SK-N-SH (cell line): ENCODE data around the gene SNRK. TPM values are rescaled to one million over a fixed set of nuclear protein-coding genes. Genes with fewer than 3 reads are reported as not detected.

Experiments
- CTCF ChIA-PET: fragments of 300-600, 350-600 bp; formaldehyde crosslinking; extraction: SDS; loops from one replicate; lab custom pipeline; 2021; lab: Yijun Ruan, JAX
- POLR2A ChIA-PET: fragments of 350-600 bp; sonication (Branson Sonifier 250); formaldehyde crosslinking; extraction: SDS; loops from one replicate; lab custom pipeline; 2020; ENCODE audit warnings: antibody characterized with exemption, inconsistent platforms; lab: Yijun Ruan, JAX
- DNase-seq: peaks from one replicate; pipeline ENCODE4 v3.0.0; 2012
- H2AFZ ChIP-seq: fragments of 200-600 bp; sonication (generic); 2 replicates; pipeline ENCODE4 v1.8.1; 2016; ENCODE audit warnings: antibody characterized with exemption, mild to moderate bottlenecking, low read depth
- H3F3A ChIP-seq: fragments of 200-600 bp; sonication (generic); replicated peaks from 2 replicates; pipeline ENCODE3; 2016; ENCODE audit warnings: antibody characterized with exemption, mild to moderate bottlenecking; ENCODE audit not compliant: insufficient read depth
- H3K27ac ChIP-seq, 2 experiments: fragments of 200-500 bp in 1 of 2; fragments of 200-600 bp in 1 of 2; sonication (Bioruptor generic) in 1 of 2; sonication (generic), shearing (Covaris generic) in 1 of 2; 2 replicates each; pipeline versions ENCODE4 v1.5.1 to v1.6.1; 2014 to 2016; ENCODE audit warnings: low read depth in 2 of 2, inconsistent platforms in 1 of 2, low read length in 1 of 2, mild to moderate bottlenecking in 1 of 2, mixed read lengths in 1 of 2
- H3K27me3 ChIP-seq: fragments of 200-600 bp; sonication (generic), shearing (Covaris generic); 2 replicates; pipeline ENCODE4 v1.6.1; 2016; ENCODE audit warnings: mixed run types; ENCODE audit not compliant: insufficient read depth
- H3K36me3 ChIP-seq, 2 experiments: fragments of 200-500 bp in 1 of 2; fragments of 200-600 bp in 1 of 2; sonication (Bioruptor generic) in 1 of 2; sonication (generic) in 1 of 2; replicated peaks in 1 of 2; 2 replicates each; pipeline versions ENCODE3 to v1.5.1; 2014 to 2016; ENCODE audit warnings: low read length in 1 of 2, mild to moderate bottlenecking in 1 of 2; ENCODE audit not compliant: insufficient read depth in 2 of 2, control insufficient read depth in 1 of 2
- H3K4me1 ChIP-seq, 2 experiments: fragments of 200-500 bp in 1 of 2; fragments of 200-600 bp in 1 of 2; sonication (Bioruptor generic) in 1 of 2; sonication (generic), shearing (Covaris generic) in 1 of 2; 2 replicates each; pipeline versions ENCODE4 v1.5.1 to v1.6.1; 2014 to 2016; ENCODE audit warnings: low read depth in 1 of 2, low read length in 1 of 2, mixed run types in 1 of 2; ENCODE audit not compliant: insufficient read depth in 2 of 2, control insufficient read depth in 1 of 2
- H3K4me2 ChIP-seq: fragments of 200-600 bp; sonication (generic), shearing (Covaris generic); 2 replicates; pipeline ENCODE4 v1.6.1; 2017; ENCODE audit warnings: mixed run types
- H3K4me3 ChIP-seq, 2 experiments: fragments of 200-500 bp in 1 of 2; fragments of 200-600 bp in 1 of 2; sonication (Bioruptor generic) in 1 of 2; sonication (generic), shearing (Covaris generic) in 1 of 2; 2 replicates each; pipeline versions ENCODE4 v1.5.1 to v1.8.1; 2014 to 2016; ENCODE audit warnings: low read depth in 2 of 2, inconsistent platforms in 1 of 2, low read length in 1 of 2, mild to moderate bottlenecking in 1 of 2, mixed read lengths in 1 of 2, moderate library complexity in 1 of 2
- H3K79me2 ChIP-seq: fragments of 200-600 bp; sonication (generic); 2 replicates; pipeline ENCODE4 v1.8.1; 2017; ENCODE audit warnings: mild to moderate bottlenecking; ENCODE audit not compliant: insufficient read depth
- H3K9ac ChIP-seq: fragments of 200-600 bp; sonication (generic); 2 replicates; pipeline ENCODE4 v1.6.1; 2017; ENCODE audit warnings: mixed run types
- H3K9me2 ChIP-seq: fragments of 200-600 bp; sonication (generic); 2 replicates; pipeline ENCODE4 v1.6.1; 2017; ENCODE audit warnings: mixed run types
- H3K9me3 ChIP-seq: fragments of 200-600 bp; sonication (generic); 2 replicates; pipeline ENCODE4 v1.6.1; 2017; ENCODE audit warnings: mixed run types, mild to moderate bottlenecking, moderate library complexity
- H4K20me1 ChIP-seq: fragments of 200-600 bp; sonication (generic); 2 replicates; pipeline ENCODE4 v1.6.1; 2017; ENCODE audit warnings: mild to moderate bottlenecking, mixed run types; ENCODE audit not compliant: insufficient read depth
- CHD2 ChIP-seq: fragments of 150-350 bp; IDR thresholded peaks from 2 replicates; pipeline ENCODE4 v1.6.1; 2018; ENCODE audit warnings: low read length; ENCODE audit not compliant: partially characterized antibody
- CTCF ChIP-seq: fragments of 200-600 bp; sonication (generic); IDR thresholded peaks from 2 replicates; pipeline ENCODE4 v1.6.1; 2017; ENCODE audit warnings: antibody characterized with exemption, mild to moderate bottlenecking, moderate library complexity
- EZH2phosphoT487 ChIP-seq: fragments of 200-600 bp; sonication (generic); IDR thresholded peaks from 2 replicates; pipeline ENCODE4 v1.6.1; 2017; ENCODE audit warnings: low read depth, mixed run types, mild to moderate bottlenecking, antibody characterized with exemption, moderate library complexity, borderline replicate concordance
- FOXJ3 ChIP-seq: sonication (generic); formaldehyde crosslinking; IDR thresholded peaks from 2 replicates; pipeline ENCODE4 v1.5.1; 2020; ENCODE audit warnings: mild to moderate bottlenecking, missing genetic modification reagents
- IRF3 ChIP-seq: fragments of 150-350 bp; IDR thresholded peaks from 2 replicates; pipeline ENCODE4 v1.6.1; 2016; ENCODE audit warnings: mild to moderate bottlenecking, low read depth, low read length
- MEF2A ChIP-seq: IDR thresholded peaks from 2 replicates; pipeline ENCODE4 v1.4.0; 2012; ENCODE audit warnings: low read depth, borderline replicate concordance
- NRF1 ChIP-seq: IDR thresholded peaks from 2 replicates; pipeline ENCODE4 v1.6.1; 2012; ENCODE audit warnings: low read depth, mild to moderate bottlenecking, low read length
- POLR2AphosphoS5 ChIP-seq: IDR thresholded peaks from 2 replicates; pipeline ENCODE4 v1.6.1; 2012; ENCODE audit warnings: low read depth, low read length
- RFX5 ChIP-seq: IDR thresholded peaks from 2 replicates; pipeline ENCODE4 v1.6.1; 2012; ENCODE audit warnings: mild to moderate bottlenecking, improper control_type of control experiment, low read length
- RXRA ChIP-seq: IDR thresholded peaks from 2 replicates; pipeline ENCODE4 v1.4.0; 2012; ENCODE audit warnings: low read depth, mild to moderate bottlenecking, borderline replicate concordance
- SIN3A ChIP-seq: IDR thresholded peaks from 2 replicates; pipeline ENCODE4 v1.6.1; 2012; ENCODE audit warnings: low read depth, mild to moderate bottlenecking, low read length, moderate library complexity, borderline replicate concordance
- YY1 ChIP-seq: IDR thresholded peaks from 2 replicates; pipeline ENCODE4 v1.4.0; 2012; ENCODE audit warnings: low read depth, mild to moderate bottlenecking
- WGBS: methylation state at CpG from one replicate; pipeline ENCODE4 v1.1.6; 2017; ENCODE audit warnings: low lambda C conversion rate; 5-methylcytosine and 5-hydroxymethylcytosine counted together
- polyA plus RNA-seq, 3 experiments: library from polyadenylated mRNA; depleted of rRNA; stranded (reverse); fragments of >200 nt; gene quantifications; 2 replicates each; pipeline ENCODE4 v1.2.3, GENCODE V29; 2012

SNRK gene
- polyA plus RNA-seq, 1 of the 3 experiments (the other 2 are of a cell fraction): 3.6 TPM

GRCh38 chr3:43362183-43362582 lies 75.8 kb downstream of the SNRK start:
- no peak overlapping the region for H3K4me2 ChIP-seq
- no peaks in the 10 kb centered on the region for H3K36me3 ChIP-seq
- POLR2A ChIA-PET: no interaction called here
- H4K20me1 ChIP-seq: no peaks in the 10 kb centered on the region
- CTCF ChIA-PET: no interaction called here
- H3K4me3 ChIP-seq: no peak overlapping the region
- no peaks in the 10 kb centered on the region for H3K9me2 ChIP-seq
- no peak overlapping the region for H2AFZ ChIP-seq
- H3K9ac ChIP-seq: no peak overlapping the region
- no peak overlapping the region for H3K27ac ChIP-seq
- 95% methylated on average over 3 of the region's 4 CpGs for WGBS
- H3K79me2 ChIP-seq: no peaks in the 10 kb centered on the region
- TF ChIP-seq MEF2A: no peak
- no peak for DNase-seq
- H3K9me3 ChIP-seq: no peaks in the 10 kb centered on the region
- H3K4me1 ChIP-seq: no peaks in the 10 kb centered on the region; a peak in 1 of 4 replicates
- no peaks in the 10 kb centered on the region for H3F3A ChIP-seq
- H3K27me3 ChIP-seq: no peaks in the 10 kb centered on the region

GRCh38 chr3:43362961-43363360 lies 76.6 kb downstream of the SNRK start:
- Histone ChIP-seq H4K20me1 (no peaks in the 10 kb centered on the region), H3F3A (no peaks in the 10 kb centered on the region), H3K36me3 (no peaks in the 10 kb centered on the region), H3K4me1 (no peaks in the 10 kb centered on the region; a peak in 1 of 4 replicates), H3K9ac (no peak overlapping the region), H3K27me3 (no peaks in the 10 kb centered on the region), H3K9me3 (no peaks in the 10 kb centered on the region), H3K79me2 (no peaks in the 10 kb centered on the region), H3K4me2 (no peak overlapping the region), H2AFZ (no peak overlapping the region), H3K27ac (no peak overlapping the region), H3K9me2 (no peaks in the 10 kb centered on the region), H3K4me3 (no peak overlapping the region)
- ChIA-PET CTCF (no interaction called here), POLR2A (no interaction called here)
- no peak for DNase-seq
- 100% methylated on average over 3 of the region's 6 CpGs for WGBS
- no peak for TF ChIP-seq CTCF
- no peak for TF ChIP-seq RXRA
- TF ChIP-seq CHD2: no peak
- no peak for TF ChIP-seq FOXJ3 (CRISPR knock-in tag)
- no peak for TF ChIP-seq YY1
- TF ChIP-seq EZH2phosphoT487: no peak
- no peak for TF ChIP-seq POLR2AphosphoS5
- TF ChIP-seq SIN3A: no peak
- TF ChIP-seq NRF1: no peak
- TF ChIP-seq RFX5: no peak
- TF ChIP-seq IRF3: no peak
- no peak for TF ChIP-seq MEF2A
